GM12801 (cell line): ENCODE measurements around the gene UNC93A.

ENCODE experiments used
- CTCF ChIP-seq: IDR thresholded peaks from one replicate; pipeline ENCODE4 v1.5.1; 2011; ENCODE audit warnings: control low read depth; ENCODE audit not compliant: insufficient read length; ENCODE audit errors: extremely low read depth

UNC93A gene

DNA sequence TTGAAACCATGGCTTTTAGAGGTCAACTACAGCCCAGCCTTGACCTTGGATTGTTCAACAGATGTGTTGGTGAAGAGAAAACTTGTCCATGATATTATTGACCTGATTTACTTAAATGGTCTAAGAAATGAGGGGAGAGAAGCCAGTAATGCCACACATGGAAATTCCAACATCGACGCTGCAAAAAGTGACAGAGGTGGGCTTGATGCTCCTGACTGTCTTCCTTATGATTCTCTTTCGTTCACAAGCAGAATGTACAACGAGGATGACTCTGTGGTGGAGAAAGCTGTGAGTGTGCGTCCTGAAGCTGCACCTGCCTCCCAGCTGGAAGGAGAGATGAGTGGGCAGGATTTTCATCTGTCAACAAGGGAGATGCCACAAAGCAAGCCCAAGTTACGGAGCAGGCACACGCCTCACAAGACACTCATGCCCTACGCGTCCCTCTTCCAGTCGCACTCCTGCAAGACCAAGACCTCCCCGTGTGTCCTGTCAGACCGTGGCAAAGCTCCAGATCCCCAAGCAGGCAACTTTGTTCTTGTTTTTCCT lies 50.0 kb downstream of the UNC93A start:
- TF ChIP-seq CTCF = no peak

- TF ChIP-seq CTCF = no peak
These were observed 50.8 kb downstream of the UNC93A start for GRCh38 chr6:167341665-167342655.

GRCh38 chr6:167342879-167343610 lies 51.9 kb downstream of the UNC93A start:
- TF ChIP-seq CTCF = no peak

- TF ChIP-seq CTCF = no peak
These were observed 54.2 kb downstream of the UNC93A start for GRCh38 chr6:167345348-167345747.

GRCh38 chr6:167345960-167346359 lies 54.8 kb downstream of the UNC93A start:
- TF ChIP-seq CTCF = no peak

- no peak for TF ChIP-seq CTCF
These were observed 56.1 kb downstream of the UNC93A start for GRCh38 chr6:167347226-167347625.

DNA sequence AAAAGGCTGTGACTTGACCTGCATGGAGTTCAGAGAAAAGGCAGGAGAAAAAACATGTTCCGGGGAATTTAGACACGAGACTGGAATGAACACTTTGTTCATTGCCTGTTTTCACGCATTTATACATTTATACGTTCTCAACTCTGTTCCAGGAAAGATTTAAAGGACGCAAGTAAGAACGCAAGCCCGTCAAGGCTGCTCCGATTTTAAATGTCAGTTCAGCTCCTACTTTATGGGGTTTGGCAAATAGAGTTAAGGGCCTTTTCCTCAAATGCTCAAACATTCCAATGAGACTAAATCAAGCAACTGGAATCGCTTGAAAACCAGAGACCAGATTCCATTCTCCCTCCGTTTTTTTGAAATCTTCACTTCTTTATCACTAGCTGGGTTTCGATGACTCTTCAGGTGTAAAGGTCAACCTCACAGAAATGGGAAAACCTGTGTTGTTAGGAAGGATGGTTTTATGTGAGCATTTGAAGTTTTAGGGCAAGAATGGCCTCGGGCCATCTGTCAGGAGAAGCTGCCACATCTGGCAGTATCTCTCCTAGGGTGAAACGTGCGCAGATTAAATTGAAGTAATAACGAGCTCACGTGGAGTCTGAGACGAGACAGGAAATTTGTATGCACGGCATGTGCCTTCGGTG lies 58.6 kb downstream of the UNC93A start:
- TF ChIP-seq CTCF = no peak
